ENCODE measurements around the gene RABGGTB.
A peak's percentile ranks its signal among the peaks of the same experiment; 100 is the strongest.
"Not testable (repeated sequence)": the region's sequence is repeated elsewhere in the genome, so short reads cannot be mapped to it uniquely, and the experiment has no call there.

RABGGTB gene

DNA sequence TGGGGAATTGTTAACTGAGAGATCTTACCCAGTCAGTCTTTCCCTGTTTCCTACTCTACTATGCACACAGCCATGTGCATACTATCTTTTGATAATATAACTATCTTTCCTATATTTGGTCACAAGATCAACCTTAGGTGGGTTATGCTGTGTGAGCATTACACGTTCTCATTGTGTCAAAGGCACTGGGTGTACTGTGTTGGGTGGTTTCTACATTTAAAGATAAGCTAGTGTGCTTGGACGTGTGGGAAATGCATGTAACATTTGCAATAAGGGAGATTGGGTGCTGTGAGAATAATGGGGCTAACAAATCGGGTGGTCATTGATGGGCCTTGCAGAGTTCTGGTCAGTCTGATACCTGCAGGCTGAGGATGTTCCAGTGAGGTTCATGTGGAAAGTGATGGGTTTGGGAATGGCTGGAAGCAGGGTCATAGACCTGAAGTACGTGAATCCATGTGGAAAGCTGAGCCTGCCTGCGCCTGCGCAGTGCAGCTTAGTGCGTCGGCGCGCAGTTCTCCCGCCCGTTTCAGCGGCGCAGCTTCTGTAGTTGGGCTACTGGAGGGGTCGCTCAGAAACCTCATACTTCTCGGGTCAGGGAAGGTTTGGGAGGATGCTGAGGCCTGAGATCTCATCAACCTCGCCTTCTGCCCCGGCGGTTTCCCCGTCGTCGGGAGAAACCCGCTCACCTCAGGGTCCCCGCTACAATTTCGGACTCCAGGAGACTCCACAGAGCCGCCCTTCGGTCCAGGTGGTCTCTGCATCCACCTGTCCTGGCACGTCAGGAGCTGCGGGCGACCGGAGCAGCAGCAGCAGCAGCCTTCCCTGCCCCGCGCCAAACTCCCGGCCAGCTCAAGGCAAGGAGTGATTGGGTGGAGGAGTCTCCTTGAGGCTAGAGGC, 10.6 kb downstream of the RABGGTB start, which contains the start of gene MSH4:
MSH4 (plus strand) TSS at position 507 of the 897 bp plus-strand sequence; CDS start at position 611, 104 bp downstream.
- no peak for DNase-seq

GRCh38 chr1:75797273-75797588, 11.2 kb downstream of the RABGGTB start:
- no peak for DNase-seq

- DNase-seq: no peak
Measured at GRCh38 chr1:75797606-75798216, 11.7 kb downstream of the RABGGTB start.

DNA sequence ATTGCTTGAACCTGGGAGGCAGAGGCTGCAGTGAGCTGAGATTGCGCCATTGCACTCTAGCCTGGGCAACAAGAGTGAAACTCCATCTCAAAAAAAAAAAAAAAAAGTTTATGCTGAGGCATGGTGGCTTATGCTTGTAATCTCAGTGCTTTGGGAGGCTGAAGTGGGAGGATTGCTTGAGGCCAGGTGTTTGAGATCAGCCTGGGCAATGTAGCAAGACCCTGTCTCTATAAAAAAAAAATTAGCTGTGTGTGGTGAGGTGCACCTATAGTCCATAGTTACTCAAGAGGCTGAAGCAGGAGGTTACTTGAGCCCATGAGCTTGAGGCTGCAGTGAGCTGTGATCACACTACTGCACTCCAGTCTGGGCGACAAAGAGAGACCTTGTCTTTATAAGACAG, 15.4 kb downstream of the RABGGTB start:
- not testable (repeated sequence) for DNase-seq

GRCh38 chr1:75808921-75809320, 22.9 kb downstream of the RABGGTB start:
- DNase-seq: no peak

GRCh38 chr1:75810113-75810512, 24.1 kb downstream of the RABGGTB start:
- DNase-seq: not testable (repeated sequence)

- DNase-seq: peak; percentile 66
Measured at GRCh38 chr1:75811211-75811981, 25.3 kb downstream of the RABGGTB start.

DNA sequence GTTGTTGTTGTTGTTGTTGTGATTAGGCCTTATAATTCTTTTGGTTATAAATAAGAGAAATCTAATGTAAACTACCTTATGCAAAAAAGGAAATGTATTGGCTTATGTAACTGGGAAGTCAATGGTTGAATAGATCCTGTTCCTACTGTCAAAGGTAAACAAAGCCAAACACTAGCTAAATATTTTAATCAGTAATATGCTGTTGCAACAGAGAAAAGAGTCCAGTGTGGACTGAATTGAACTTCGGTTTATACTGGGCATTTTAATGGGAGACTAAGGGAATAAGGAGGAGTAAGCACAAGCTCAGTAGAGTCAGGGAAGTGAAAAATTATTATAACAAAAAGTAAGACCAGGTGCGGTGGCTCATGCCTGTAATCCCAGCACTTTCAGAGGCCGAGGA, 26.0 kb downstream of the RABGGTB start:
- no peak for DNase-seq

DNA sequence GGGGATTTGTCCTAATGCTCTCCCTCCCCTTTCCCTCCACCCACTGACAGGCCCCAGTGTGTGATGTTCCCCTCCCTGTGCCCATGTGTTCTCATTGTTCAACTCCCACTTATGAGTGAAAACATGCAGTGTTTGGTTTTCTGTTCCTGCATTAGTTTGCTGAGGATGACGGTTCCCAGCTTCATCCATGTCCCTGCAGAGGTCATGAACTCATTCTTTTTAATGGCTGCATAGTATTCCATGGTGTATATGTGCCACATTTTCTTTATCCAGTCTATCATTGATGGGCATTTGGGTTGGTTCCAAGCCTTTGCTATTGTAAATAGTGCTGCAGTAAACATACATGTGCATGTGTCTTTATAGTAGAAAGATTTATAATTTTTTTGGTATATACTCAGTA, 37.5 kb downstream of the RABGGTB start:
- DNase-seq: not testable (repeated sequence)

GRCh38 chr1:75836528-75837100, 50.6 kb downstream of the RABGGTB start:
- no peak for DNase-seq

GRCh38 chr1:75838079-75838478, 52.0 kb downstream of the RABGGTB start:
- DNase-seq: no peak

- DNase-seq: no peak
Measured at GRCh38 chr1:75841421-75841820, 55.4 kb downstream of the RABGGTB start.

All from fibroblast of skin of right quadriceps (primary cell).